GM12864 (cell line): ENCODE results near the gene ZNF343.

Source experiments
- DNase-seq: peaks from one replicate; pipeline ENCODE4 v3.0.0-alpha.2; 2011; ENCODE audit warnings: low read depth
- H3K4me3 ChIP-seq: 2 replicates; pipeline ENCODE4 v1.5.1; 2011; ENCODE audit warnings: mild to moderate bottlenecking, low read depth, low read length, control low read depth
- CTCF ChIP-seq: IDR thresholded peaks from 2 replicates; pipeline ENCODE4 v1.5.1; 2011; ENCODE audit warnings: low read depth, mild to moderate bottlenecking, moderate library complexity, low read length, control low read depth, inconsistent platforms; ENCODE audit errors: missing control alignments

Gene ZNF343

GRCh38 chr20:2538931-2539720 lies 30.4 kb upstream of the ZNF343 start:
- no peak for TF ChIP-seq CTCF
- no peak for DNase-seq

GRCh38 chr20:2538356-2538755 lies 29.6 kb upstream of the ZNF343 start:
- DNase-seq = no peak
- H3K4me3 ChIP-seq = no peak overlapping the region
- TF ChIP-seq CTCF = no peak

More at GRCh38 chr20:2538931-2539720, 30.4 kb upstream of the ZNF343 start:
- H3K4me3 ChIP-seq = no peak overlapping the region

- H3K4me3 ChIP-seq = no peak overlapping the region
- DNase-seq = no peak
- no peak for TF ChIP-seq CTCF
These were observed 28.4 kb upstream of the ZNF343 start for GRCh38 chr20:2537101-2537500.

GRCh38 chr20:2536560-2536986 lies 27.9 kb upstream of the ZNF343 start, which contains the start of gene TMC2:
Gene TMC2, plus strand, starts transcription at chr20:2536573. Its CDS starts 49 bp downstream, at chr20:2536622.
- TF ChIP-seq CTCF = no peak
- no peak for DNase-seq
- H3K4me3 ChIP-seq = no peak within 1 kb of the TSS

GRCh38 chr20:2535711-2536559 lies 27.2 kb upstream of the ZNF343 start:
- TF ChIP-seq CTCF = no peak
- no peak overlapping the region for H3K4me3 ChIP-seq
- DNase-seq = no peak

- no peak overlapping the region for H3K4me3 ChIP-seq
- no peak for DNase-seq
- TF ChIP-seq CTCF = no peak
These were observed 24.4 kb upstream of the ZNF343 start for GRCh38 chr20:2533118-2533517.
